ENCODE results near the gene CSMD2.
A peak's percentile ranks its signal among the peaks of the same experiment; 100 is the strongest.

CSMD2 gene

GRCh38 chr1:33586106-33586505, 578.9 kb downstream of the CSMD2 start:
- no peak for DNase-seq

- peak in 1 of 14 donors; percentile 7 for DNase-seq
Measured at GRCh38 chr1:33583567-33583966, 581.5 kb downstream of the CSMD2 start.

- DNase-seq = no peak
Measured at GRCh38 chr1:33578557-33579448, 586.2 kb downstream of the CSMD2 start.

DNA sequence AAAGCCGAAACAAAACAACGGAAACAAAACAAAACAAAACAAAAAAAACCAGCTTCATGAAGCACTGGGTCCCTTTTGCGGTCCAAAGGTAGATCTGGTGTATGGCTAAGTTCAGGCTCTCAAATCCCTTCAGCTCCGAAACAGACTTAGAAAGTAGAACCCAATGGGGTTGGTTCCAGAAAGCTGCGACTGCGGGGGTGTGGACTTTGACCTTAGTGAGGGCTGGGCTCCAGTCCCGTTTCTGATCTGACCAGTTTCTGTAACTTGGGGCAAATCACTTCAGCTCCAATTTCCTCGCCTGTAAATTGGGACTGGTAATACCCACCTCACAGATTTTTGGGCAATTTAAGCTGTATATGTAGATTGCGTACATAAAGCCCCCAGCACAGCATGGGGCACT, 587.4 kb downstream of the CSMD2 start:
- DNase-seq = no peak

- no peak for DNase-seq
Measured at GRCh38 chr1:33576821-33577599, 588.0 kb downstream of the CSMD2 start.

GRCh38 chr1:33575324-33575879, 589.6 kb downstream of the CSMD2 start:
- no peak for DNase-seq

- no peak for DNase-seq
Measured at GRCh38 chr1:33573661-33574060, 591.4 kb downstream of the CSMD2 start.

DNA sequence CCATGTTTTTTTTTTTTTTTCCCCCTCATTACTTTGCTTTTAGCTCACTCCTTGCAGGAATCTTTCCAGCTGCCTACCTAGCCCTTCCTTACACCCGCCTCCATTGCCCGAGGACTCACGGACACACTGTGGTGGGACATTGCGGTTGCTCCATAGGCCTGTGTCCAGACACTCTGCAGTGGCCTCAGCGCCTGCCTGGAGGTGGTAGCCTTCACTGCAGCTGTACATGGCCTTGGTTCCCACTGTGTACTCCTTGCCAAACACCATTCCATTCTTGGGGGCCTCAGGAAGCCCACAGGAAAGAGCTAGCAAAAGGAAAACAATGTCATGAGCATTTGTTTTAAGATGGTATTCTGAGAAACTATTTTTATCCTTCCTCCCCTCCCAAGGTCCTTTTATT, 592.6 kb downstream of the CSMD2 start:
- DNase-seq = no peak

GRCh38 chr1:33569331-33569730, 595.7 kb downstream of the CSMD2 start:
- no peak for DNase-seq

DNA sequence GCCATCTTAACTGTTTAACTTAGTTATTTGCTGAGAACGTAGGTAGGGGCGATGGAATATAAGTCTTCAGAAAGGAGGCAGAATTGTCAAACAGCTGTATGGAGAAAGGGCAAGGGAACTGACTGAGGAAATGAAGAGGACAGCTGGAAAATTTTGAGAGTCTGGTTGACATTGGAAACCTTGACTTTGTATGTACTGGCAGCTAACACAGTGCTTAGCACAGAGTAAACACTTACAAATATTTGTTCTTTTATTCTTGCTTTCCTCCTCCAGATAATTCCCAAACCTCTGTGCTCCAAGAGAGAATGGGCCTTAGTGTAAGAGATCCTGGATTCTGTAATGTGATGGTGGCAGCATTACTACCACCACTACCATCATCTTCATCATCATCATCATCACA, 601.3 kb downstream of the CSMD2 start:
- no peak for DNase-seq

GRCh38 chr1:33562563-33562962, 602.5 kb downstream of the CSMD2 start:
- DNase-seq = no peak

- DNase-seq = no peak
Measured at GRCh38 chr1:33561576-33561975, 603.5 kb downstream of the CSMD2 start.

- DNase-seq = no peak
Measured at GRCh38 chr1:33560680-33561079, 604.4 kb downstream of the CSMD2 start.

DNA sequence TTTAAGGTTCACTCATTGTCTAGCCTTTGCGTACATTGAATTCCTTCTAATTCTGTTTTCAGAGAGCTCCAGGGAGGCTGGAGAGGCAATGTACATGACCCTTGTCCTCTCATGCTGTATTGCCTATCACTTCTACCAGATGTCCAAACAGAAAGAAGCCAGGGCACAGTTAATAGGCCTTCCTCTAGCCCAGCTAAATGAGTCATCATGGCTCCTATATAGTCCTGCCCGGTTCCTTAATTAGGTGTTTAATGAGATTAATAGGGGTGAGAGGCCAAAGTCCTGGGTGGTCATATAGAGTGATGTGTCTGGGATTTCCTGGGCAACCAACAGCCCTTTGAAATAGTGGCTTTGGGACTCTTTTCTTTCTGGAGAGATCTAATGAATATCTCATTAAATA, 616.3 kb downstream of the CSMD2 start:
- DNase-seq = no peak

DNA sequence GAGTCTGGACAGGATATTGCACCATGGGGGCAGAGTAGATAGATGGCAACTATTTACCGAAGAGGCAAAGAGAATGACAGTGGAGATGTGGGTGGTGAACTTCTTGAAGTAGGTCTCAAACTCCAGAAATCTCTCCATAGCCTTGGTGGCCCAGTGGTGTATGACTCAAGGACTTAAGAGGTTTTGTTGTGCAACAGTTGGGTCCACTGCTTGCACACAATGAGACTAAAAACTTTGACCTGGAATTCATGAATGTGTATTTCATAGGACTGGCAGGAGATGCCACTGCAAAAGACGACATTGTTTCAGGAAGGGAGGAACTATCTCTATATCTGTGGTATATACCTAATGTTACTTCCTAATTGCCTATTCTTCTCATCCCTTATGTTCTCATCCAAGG, 616.7 kb downstream of the CSMD2 start:
- no peak for DNase-seq

DNA sequence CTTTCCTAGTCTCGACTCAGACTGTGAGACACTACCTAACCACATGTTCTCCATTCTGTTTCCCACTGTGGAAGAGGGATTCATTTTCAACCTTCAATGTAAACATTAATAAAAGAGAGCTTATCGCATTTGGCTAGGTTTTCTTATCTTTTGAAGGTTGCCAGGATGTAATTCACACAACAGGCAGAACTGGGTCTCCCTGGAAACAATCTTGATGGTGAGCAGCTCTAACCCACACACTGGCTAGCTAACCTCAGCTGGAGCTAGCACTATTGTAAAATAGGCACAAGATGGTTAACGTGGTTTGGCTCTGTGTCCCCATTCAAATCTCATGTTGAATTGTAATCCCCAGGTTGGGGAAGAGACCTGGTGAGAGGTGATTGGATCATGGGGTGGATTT, 617.5 kb downstream of the CSMD2 start:
- DNase-seq = no peak

GRCh38 chr1:33541966-33542365, 623.1 kb downstream of the CSMD2 start:
- DNase-seq = no peak

GRCh38 chr1:33537885-33538284, 627.1 kb downstream of the CSMD2 start:
- DNase-seq = no peak

DNA sequence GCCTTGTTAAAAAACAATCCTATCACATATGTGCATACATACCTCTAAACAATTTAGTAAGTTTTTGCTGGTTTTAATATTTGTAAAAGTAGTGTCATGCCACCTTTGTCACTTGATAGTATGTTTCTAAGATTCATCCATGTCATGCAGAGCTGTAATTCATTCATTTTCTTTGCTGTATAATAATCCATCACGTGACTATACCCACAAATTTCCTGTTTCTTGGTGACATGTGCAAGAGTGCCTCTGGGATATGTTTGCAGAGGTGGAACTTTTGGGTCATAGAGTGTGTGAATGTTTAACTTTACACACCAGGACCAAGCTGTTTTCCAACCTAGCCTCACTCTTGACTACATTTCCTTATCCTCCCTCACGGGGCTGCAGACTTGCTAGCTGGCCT, 629.7 kb downstream of the CSMD2 start:
- no peak for DNase-seq

GRCh38 chr1:33532936-33533335, 632.1 kb downstream of the CSMD2 start:
- no peak for DNase-seq

- no peak for DNase-seq
Measured at GRCh38 chr1:33532250-33532649, 632.8 kb downstream of the CSMD2 start.

DNA sequence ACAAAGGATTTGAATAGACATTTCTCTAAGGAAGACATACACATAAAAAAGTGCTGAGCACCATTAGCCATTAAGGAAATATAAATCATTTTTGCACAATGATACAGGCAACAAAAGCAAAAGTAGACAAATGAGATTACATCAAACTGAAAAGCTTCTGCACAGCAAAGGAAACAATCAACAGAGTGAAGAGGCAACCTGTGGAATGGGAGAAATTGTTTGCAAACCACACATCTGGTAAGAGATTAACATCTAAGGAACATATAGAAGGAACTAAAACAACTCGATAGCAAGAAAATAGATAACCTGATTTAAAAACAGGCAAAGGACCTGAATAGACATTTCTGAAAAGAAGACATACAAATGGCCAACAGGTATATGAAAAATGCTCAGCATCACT, 635.1 kb downstream of the CSMD2 start:
- no peak for DNase-seq

DNA sequence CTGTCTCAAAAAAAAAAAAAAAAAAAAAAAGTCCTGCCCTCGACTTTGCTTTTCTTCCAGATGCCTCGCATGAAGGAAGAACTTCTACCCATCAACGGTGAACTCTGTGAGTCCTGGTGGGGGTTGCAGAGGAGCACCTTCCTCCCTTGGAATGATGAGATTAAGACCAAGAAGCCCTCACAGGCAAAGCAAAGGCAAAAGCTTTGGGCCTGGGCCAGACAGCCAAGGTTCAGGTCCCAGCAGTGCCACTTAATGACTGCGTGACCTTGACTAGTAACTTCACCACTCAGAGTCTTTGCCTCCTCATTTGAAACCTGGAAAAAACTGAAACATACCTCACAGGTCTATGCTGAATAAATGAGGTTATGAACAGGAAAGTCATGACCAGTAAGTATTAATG, 637.1 kb downstream of the CSMD2 start:
- DNase-seq = no peak

DNA sequence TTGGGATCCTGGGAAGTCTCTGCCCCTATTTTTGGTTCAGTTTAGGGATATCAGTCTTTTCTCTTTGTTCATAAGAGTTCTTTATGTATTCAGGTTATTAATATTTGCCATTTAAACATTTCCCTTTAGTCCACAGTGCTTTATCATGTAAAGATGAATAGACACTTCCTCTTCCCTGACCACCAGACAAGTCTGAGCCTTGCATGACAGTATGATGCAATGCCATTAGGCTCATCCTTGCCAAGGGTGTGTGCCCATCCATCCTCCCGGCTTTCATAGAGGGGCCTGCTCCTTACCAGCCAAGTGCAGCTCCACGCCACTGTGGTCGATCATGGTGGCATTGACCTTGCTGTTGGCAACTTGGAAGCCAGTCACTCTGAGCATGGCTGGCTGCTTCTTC, 640.4 kb downstream of the CSMD2 start:
- DNase-seq = no peak

Measured in C1 segment of cervical spinal cord (tissue), 14 donors.